ENCODE measurements around the gene RNF157.

The RNF157 gene

GRCh38 chr17:76154936-76155845 is 85.1 kb downstream of the RNF157 start:
- no peak for DNase-seq

- DNase-seq: no peak
Measured at GRCh38 chr17:76154292-76154691, 86.0 kb downstream of the RNF157 start.

GRCh38 chr17:76153640-76154039 is 86.7 kb downstream of the RNF157 start:
- DNase-seq: no peak

GRCh38 chr17:76153202-76153601 is 87.1 kb downstream of the RNF157 start:
- DNase-seq: no peak

GRCh38 chr17:76152591-76152990 is 87.7 kb downstream of the RNF157 start:
- DNase-seq: no peak

- DNase-seq: no peak
Measured at GRCh38 chr17:76151896-76152454, 88.3 kb downstream of the RNF157 start.

GRCh38 chr17:76150712-76151622 is 89.3 kb downstream of the RNF157 start:
- DNase-seq: no peak

- no peak for DNase-seq
Measured at GRCh38 chr17:76149214-76149613, 91.1 kb downstream of the RNF157 start.

- no peak for DNase-seq
Measured at GRCh38 chr17:76148015-76148326, 92.3 kb downstream of the RNF157 start.

GRCh38 chr17:76147211-76148014 is 92.9 kb downstream of the RNF157 start:
- DNase-seq: no peak

GRCh38 chr17:76146053-76146851 is 94.0 kb downstream of the RNF157 start:
- DNase-seq: no peak

- DNase-seq: peak; percentile 80
Measured at GRCh38 chr17:76145231-76146052, 94.9 kb downstream of the RNF157 start.

- DNase-seq: no peak
Measured at GRCh38 chr17:76142585-76143041, 97.7 kb downstream of the RNF157 start.

GRCh38 chr17:76142039-76142584 is 98.2 kb downstream of the RNF157 start:
- no peak for DNase-seq

- DNase-seq: peak; percentile 89
Measured at GRCh38 chr17:76141212-76142038, 98.9 kb downstream of the RNF157 start, which contains the start of gene FOXJ1. TSS of gene FOXJ1 (minus strand) at chr17:76141245. CDS start at chr17:76140395, 850 bp downstream.

GRCh38 chr17:76140661-76141211 is 99.6 kb downstream of the RNF157 start:
- no peak for DNase-seq

- no peak for DNase-seq
Measured at GRCh38 chr17:76139801-76140660, 100.3 kb downstream of the RNF157 start.

Data from NCI-H2029 (cell line).